Large intestine (tissue), 3 donors: ENCODE results near the gene BCAS1. TPM values are rescaled to one million over a fixed set of nuclear protein-coding genes. Genes with fewer than 3 reads are reported as not detected.

Experiments used
- DNase-seq, 2 donors: peaks; one replicate each; pipeline versions ENCODE4 v3.0.0 to v3.0.0-alpha.2; 2013
- H3K27ac ChIP-seq: one replicate; pipeline ENCODE4 v1.5.1; 2013; ENCODE audit warnings: low read length
- H3K27me3 ChIP-seq: 2 replicates; pipeline ENCODE4 v1.6.1; 2013; ENCODE audit warnings: low read length; ENCODE audit not compliant: control insufficient read depth, insufficient read depth
- H3K36me3 ChIP-seq: 2 replicates; pipeline ENCODE4 v1.6.1; 2013; ENCODE audit warnings: low read length; ENCODE audit not compliant: control insufficient read depth, insufficient read depth
- H3K4me1 ChIP-seq: one replicate; pipeline ENCODE4 v1.6.1; 2013; ENCODE audit warnings: low read length; ENCODE audit not compliant: control insufficient read depth, insufficient read depth
- H3K4me3 ChIP-seq: one replicate; pipeline ENCODE4 v1.5.1; 2013; ENCODE audit warnings: low read length
- H3K9me3 ChIP-seq: one replicate; pipeline ENCODE4 v1.6.1; 2013; ENCODE audit warnings: mild to moderate bottlenecking, low read depth, low read length, moderate library complexity; ENCODE audit not compliant: control insufficient read depth
- WGBS: methylation state at CpG from one replicate; pipeline ENCODE4 v1.1.5; 2013; ENCODE audit warnings: low lambda C conversion rate; ENCODE audit not compliant: insufficient coverage; 5-methylcytosine and 5-hydroxymethylcytosine counted together
- polyA plus RNA-seq: library from polyadenylated mRNA; unstranded; fragments of 120-200 nt; gene quantifications from one replicate; pipeline ENCODE4 v1.2.1, GENCODE V29; 2013

The BCAS1 gene
- polyA plus RNA-seq, 1 donor, result 29.2 TPM

DNA sequence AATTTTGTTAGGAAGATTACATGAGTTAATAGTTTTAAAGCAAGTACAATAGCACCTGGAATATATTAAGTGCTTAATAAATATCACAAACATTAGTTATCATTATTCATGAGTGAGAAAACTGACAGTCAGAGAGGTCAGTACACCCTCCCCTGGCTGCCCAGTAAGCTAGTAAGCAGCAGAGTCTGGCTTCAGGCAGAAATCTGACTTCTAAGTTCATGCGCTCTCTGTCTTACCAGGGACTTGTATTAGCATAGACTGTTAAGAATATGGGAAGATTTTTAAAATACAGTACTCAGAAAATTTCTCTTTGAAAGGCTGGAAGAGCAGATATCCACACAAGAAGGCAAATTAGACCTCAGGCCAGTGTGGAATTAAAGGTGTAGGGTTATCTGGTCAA lies 40.8 kb downstream of the BCAS1 start:
- Histone ChIP-seq H3K27me3 (no peaks in the 10 kb centered on the region), H3K9me3 (no peaks in the 10 kb centered on the region), H3K4me3 (no peak overlapping the region), H3K36me3 (no peaks in the 10 kb centered on the region), H3K27ac (no peak overlapping the region), H3K4me1 (no peaks in the 10 kb centered on the region)
- DNase-seq, result no peak
- WGBS, result no CpG with 5 or more reads among the region's 1 CpG

DNA sequence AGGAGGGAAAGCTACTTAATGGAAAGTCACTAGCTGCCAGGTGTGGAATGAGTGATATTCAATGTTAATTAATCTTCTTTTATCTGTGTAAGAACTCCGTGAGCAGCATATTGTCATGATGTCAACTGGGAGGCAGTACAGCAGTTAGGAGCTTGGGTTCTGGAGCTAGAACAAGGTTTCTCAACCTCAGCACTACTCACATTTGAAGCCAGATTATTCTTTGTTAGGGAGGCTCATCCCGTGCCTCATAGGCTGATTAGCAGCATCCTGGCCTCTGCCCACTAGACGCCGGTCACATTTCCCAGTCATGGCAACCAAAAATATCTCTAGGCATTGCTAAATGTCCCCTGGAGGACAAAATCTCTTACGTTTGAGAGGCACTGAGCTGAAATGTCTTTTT lies 41.2 kb downstream of the BCAS1 start:
- 60% methylated on average over 1 of the region's 5 CpGs for WGBS
- Histone ChIP-seq H3K4me1 (no peaks in the 10 kb centered on the region), H3K4me3 (no peak overlapping the region), H3K27ac (no peak overlapping the region), H3K27me3 (no peaks in the 10 kb centered on the region), H3K9me3 (no peaks in the 10 kb centered on the region), H3K36me3 (no peaks in the 10 kb centered on the region)
- no peak for DNase-seq

DNA sequence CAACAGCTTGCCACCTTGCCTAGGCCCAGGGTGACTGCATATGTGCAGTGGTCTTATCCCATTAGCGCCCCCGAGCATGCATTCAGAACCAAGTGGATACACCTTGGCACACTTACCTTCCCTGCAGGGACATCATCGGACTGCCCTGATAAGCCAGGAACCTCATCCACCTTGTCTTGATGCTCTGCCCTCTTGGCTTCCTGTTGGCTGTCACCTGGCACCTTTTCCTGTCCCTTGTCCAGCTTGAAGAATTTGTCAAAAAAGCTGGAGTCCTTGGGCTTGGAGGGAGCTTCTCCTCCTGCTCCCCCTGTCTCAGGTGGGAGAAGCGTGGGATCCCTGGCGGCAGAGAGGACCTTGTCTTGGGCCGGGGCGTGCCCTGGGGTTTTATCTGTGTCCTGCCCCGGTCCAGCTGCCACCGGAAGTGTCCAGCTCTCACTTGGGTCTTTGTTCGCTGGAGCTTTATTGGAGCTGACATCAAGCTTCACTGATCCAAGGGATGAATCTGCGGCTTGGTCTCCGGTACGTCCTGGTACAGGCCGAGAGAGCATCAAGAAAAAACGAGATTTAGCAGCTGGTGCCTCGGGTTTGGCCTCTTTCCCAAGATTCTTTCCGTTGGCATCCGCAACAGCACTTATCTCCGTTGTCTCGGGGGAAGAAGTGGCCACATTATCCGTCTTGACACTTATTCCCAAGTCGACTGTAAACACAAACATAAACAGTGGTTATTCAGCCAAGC lies 42.0 kb downstream of the BCAS1 start:
- H3K27ac ChIP-seq, result no peak overlapping the region
- H3K4me1 ChIP-seq, result no peaks in the 10 kb centered on the region
- H3K36me3 ChIP-seq, result no peaks in the 10 kb centered on the region
- H3K4me3 ChIP-seq, result no peak overlapping the region
- 95% methylated on average over 4 of the region's 22 CpGs for WGBS
- DNase-seq, result no peak
- no peaks in the 10 kb centered on the region for H3K9me3 ChIP-seq
- H3K27me3 ChIP-seq, result no peaks in the 10 kb centered on the region

DNA sequence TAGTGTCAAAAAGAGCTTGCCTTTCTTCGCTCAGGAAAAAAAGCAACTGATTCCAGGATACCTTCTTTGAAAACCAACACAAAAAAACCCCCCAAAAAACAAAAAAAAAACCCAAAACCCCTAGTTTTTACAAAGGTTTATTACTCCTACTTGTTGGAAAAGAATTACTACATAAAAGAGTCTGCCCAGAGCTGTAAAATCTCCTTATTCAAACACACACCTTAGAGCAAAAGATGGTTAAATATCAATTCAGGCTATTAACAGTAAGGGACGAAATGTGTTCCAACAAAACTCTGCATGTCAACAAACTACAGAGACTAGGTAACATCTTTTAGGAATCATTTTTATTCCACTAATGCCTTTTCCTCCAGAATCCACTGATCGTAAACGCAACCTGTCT lies 42.7 kb downstream of the BCAS1 start:
- Histone ChIP-seq H3K27ac (no peak overlapping the region), H3K4me1 (no peaks in the 10 kb centered on the region), H3K36me3 (no peaks in the 10 kb centered on the region), H3K27me3 (no peaks in the 10 kb centered on the region), H3K9me3 (no peaks in the 10 kb centered on the region), H3K4me3 (no peak overlapping the region)
- DNase-seq, result no peak
- WGBS, result 58% methylated on average over 3 of the region's 4 CpGs

DNA sequence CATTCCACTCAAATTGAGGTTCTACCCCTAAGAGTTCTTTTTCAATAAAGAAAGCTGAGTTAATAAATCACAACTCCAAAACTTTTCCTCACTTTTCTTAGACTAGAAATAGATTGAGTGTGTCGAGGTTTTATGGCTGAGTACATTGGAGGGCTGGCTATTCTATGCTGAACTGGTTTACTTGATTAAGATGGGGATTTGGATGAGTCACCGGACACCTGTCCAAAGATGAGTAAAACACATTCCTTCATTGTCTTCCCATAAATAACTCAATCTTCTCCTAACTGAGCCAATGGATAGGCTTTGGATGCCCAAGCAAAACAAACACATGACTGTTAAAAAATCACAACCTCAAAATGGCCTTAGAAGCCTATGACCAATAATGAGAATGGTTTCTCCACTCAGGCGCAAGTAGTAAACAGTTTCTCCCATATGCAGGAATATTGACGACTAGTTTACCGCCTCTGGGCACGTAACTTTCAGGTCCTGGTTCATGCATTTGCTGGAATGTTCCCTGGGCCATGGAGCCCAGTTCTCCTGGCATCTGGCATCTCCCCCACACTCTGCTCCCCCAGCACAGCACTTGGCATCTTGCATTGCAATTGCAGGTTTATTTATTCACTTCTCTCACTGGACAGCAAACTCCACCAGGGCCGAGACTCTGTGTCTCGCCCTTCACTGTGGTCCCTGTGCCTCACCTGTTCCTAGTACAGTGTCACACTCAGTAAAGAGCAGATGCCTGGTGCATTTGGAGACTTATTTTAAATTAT lies 43.9 kb downstream of the BCAS1 start:
- no CpG with 5 or more reads among the region's 8 CpGs for WGBS
- no peaks in the 10 kb centered on the region for H3K27me3 ChIP-seq
- H3K36me3 ChIP-seq, result no peaks in the 10 kb centered on the region
- H3K4me3 ChIP-seq, result no peak overlapping the region
- no peak for DNase-seq
- H3K9me3 ChIP-seq, result no peaks in the 10 kb centered on the region
- H3K4me1 ChIP-seq, result no peaks in the 10 kb centered on the region
- H3K27ac ChIP-seq, result no peak overlapping the region

DNA sequence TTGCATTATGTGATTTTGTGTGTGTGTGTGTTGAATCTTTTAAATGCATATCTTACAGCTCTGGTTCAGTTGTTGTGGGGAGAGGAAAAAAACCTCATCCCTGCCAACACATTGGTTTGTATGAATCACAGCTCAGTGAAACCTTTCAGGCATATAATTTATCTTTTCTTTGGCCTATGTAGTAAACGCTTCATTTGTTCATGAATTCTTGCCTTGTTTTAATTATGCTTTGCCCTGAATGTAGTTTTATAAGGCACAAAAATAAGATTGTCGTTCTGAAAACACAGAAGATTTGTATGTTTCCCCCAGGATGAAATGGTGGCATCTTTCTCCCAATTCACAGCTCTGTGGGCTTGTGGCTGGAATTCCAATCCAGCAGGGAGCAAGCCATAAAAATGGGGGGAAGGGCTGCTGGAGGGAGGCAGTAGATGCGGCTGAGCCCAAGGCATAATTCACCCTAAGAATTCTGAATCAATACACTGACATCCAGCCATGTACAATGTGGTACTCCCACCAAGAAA lies 45.1 kb downstream of the BCAS1 start:
- no peak overlapping the region for H3K27ac ChIP-seq
- no peaks in the 10 kb centered on the region for H3K27me3 ChIP-seq
- H3K4me3 ChIP-seq, result no peak overlapping the region
- H3K4me1 ChIP-seq, result no peaks in the 10 kb centered on the region
- DNase-seq, result no peak
- no peaks in the 10 kb centered on the region for H3K36me3 ChIP-seq
- 44% methylated on average over 1 of the region's 3 CpGs for WGBS
- H3K9me3 ChIP-seq, result no peaks in the 10 kb centered on the region

DNA sequence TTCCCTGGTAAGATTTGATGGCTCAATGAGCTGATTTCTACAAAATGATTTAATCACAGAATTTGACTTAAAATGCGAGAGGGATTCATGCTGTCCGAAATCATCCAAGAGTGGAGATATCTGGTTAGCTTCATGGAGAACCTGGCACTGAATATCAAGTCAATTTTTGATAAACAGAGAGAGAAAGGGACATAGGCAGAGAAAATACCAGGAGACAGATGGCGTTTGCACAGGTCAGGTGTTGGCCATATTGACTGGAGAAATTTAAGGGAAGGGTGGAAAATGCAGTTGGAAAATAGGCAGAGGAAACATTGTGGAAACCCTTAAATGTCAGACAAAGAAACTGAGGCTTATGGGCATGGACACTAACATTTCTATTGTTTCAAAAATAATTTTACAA lies 47.0 kb downstream of the BCAS1 start:
- no peak overlapping the region for H3K27ac ChIP-seq
- H3K4me3 ChIP-seq, result no peak overlapping the region
- WGBS, result 87% methylated on average over 3 of the region's 3 CpGs
- no peaks in the 10 kb centered on the region for H3K4me1 ChIP-seq
- no peaks in the 10 kb centered on the region for H3K36me3 ChIP-seq
- no peak for DNase-seq
- H3K9me3 ChIP-seq, result no peaks in the 10 kb centered on the region
- no peaks in the 10 kb centered on the region for H3K27me3 ChIP-seq

DNA sequence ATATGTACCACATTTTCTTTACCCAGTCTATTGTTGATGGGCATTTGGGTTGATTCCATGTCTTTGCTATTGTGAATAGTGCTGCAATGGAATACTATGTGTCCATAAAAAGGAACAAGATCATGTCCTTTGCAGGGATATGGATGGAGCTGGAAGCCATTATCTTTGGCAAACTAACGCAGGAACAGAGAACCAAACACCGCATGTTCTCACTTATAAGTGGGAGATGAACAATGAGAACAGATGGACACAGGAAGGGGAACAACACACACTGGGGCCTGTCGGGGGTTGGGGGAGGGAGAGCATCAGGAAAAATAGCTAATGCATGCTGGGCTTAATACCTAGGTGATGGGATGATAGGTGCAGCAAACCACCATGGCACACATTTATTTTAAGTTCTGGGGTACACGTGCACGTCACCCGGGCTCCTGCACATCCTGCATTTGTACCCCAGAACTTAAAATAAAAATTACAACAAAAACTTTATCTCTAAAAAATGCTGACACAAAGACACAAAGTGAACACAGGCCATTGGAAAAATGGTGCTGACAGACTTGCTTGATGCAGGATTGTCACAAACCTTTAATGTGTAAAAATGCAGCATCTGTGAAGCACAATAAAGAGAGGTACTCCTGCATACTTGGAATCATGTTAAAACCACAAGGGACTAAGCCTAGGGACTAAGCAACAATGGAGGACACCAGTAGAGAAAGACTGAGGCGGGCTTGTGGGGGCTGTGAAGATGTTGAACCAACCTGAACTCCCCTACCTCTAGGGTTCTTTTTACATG lies 48.8 kb downstream of the BCAS1 start:
- no peaks in the 10 kb centered on the region for H3K27me3 ChIP-seq
- 100% methylated on average over 2 of the region's 7 CpGs for WGBS
- no peaks in the 10 kb centered on the region for H3K36me3 ChIP-seq
- no peak for DNase-seq
- no peak overlapping the region for H3K27ac ChIP-seq
- H3K9me3 ChIP-seq, result no peaks in the 10 kb centered on the region
- H3K4me1 ChIP-seq, result no peaks in the 10 kb centered on the region
- H3K4me3 ChIP-seq, result no peak overlapping the region

DNA sequence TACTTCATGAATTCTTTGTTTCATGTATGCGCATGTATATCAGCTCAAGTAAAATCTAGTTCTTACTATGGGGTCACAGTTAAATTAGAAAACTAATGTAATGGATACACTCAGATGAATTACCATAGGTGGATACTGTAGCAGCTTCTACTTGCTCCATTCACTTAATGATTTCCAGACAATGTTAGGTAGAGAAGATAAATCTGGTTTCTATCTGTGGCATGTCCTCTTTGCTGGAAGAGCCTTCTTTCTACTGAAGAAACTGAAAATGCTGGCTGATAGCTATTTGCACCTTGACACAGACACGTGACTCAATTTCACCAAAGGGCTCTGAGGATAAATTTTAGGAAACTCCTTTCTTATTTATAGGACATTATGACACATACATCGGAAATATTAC lies 49.5 kb downstream of the BCAS1 start:
- Histone ChIP-seq H3K4me3 (no peak overlapping the region), H3K27me3 (no peaks in the 10 kb centered on the region), H3K36me3 (no peaks in the 10 kb centered on the region), H3K9me3 (no peaks in the 10 kb centered on the region), H3K27ac (no peak overlapping the region), H3K4me1 (no peaks in the 10 kb centered on the region)
- DNase-seq, result no peak
- no CpG with 5 or more reads among the region's 3 CpGs for WGBS

DNA sequence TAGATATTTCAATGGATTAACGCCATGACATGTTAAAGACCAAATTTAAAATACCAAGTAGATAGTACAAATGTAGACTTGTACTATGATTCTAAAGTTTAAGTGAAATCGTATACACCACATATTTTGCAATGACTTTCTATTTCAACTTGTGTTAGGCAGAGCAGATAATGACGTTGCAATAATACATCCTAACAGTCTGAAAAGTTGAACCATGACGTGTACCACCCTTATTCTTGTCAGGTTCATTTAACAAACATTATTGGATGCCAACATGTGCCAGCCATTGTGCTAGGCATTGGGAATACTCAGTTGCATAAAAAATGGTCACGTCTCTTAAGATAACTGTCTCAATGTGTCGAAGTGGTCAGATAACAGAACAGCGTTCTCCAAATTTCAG lies 50.0 kb downstream of the BCAS1 start:
- H3K36me3 ChIP-seq, result no peaks in the 10 kb centered on the region
- no peak for DNase-seq
- no peak overlapping the region for H3K27ac ChIP-seq
- H3K27me3 ChIP-seq, result no peaks in the 10 kb centered on the region
- H3K4me1 ChIP-seq, result no peaks in the 10 kb centered on the region
- 84% methylated on average over 5 of the region's 7 CpGs for WGBS
- no peak overlapping the region for H3K4me3 ChIP-seq
- no peaks in the 10 kb centered on the region for H3K9me3 ChIP-seq
